Kasumi-1 (cell line): ENCODE data around the gene IFIH1.
A peak's percentile ranks its signal among the peaks of the same experiment; 100 is the strongest.

Experiments
- DNase-seq, 2 experiments: peaks; one replicate each; lab custom pipeline; 2025; lab: John Stamatoyannopoulos, UW

Gene IFIH1

GRCh38 chr2:162308747-162309503 is 9.6 kb downstream of the IFIH1 start:
- no peak for DNase-seq

DNA sequence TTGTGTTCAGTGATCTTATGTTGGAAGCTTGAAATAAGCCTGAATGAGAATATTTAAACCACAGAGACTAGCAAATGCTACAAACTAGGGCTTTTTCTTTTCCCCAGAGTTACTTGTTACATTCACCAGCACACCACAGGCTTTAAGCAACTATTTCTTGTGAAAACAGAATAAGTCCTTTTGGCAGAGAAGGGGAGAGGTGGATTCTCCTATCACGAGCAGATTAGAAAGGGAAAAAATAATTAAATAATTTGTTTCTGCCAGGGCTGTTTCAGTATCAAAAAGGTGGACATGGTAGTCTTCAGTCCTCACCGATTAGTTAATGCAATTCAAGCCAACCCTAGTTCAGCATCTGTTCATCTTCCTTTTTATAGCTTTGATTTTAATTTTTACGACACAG is 12.6 kb downstream of the IFIH1 start:
- no peak for DNase-seq

- no peak for DNase-seq
These were observed 16.6 kb downstream of the IFIH1 start for GRCh38 chr2:162301877-162302276.

- peak; percentile 90 to 94 for DNase-seq
These were observed 17.2 kb downstream of the IFIH1 start for GRCh38 chr2:162301151-162301804.

- DNase-seq = no peak
These were observed 18.2 kb downstream of the IFIH1 start for GRCh38 chr2:162300266-162300665.

- no peak for DNase-seq
These were observed 19.7 kb downstream of the IFIH1 start for GRCh38 chr2:162298669-162299335.

DNA sequence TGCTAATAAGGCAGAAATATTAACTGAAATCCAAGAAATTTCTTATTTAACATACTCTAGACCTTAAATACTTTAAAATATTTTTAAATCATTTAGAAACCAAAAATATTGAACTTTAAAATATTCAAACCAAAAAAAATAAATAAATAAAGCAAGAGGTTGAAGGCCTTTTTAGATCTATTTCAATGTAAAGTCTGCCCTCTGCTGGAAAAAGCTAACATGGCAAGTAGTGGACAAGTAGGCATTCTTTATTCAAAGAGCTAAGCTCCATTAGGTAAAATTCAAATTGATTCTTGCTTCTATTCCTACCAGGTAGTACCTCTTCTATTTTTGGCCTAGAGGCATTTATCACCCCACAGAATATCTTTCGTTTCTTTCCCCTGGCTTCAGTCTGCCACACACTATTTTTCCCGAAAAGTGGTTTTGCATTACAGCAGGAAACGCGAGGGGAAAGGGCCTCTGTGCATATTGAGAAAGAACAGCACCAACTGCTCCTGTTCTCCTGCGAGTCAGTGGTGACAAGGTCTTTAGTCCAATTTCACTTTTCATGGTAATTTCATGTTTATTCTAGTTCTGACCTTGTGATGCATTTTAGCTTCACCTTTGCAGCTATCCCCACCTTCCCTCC is 20.4 kb downstream of the IFIH1 start:
- DNase-seq = peak; percentile 88 to 93

GRCh38 chr2:162295009-162295408 is 23.5 kb downstream of the IFIH1 start:
- DNase-seq = no peak

GRCh38 chr2:162293122-162293786 is 25.2 kb downstream of the IFIH1 start:
- no peak for DNase-seq

DNA sequence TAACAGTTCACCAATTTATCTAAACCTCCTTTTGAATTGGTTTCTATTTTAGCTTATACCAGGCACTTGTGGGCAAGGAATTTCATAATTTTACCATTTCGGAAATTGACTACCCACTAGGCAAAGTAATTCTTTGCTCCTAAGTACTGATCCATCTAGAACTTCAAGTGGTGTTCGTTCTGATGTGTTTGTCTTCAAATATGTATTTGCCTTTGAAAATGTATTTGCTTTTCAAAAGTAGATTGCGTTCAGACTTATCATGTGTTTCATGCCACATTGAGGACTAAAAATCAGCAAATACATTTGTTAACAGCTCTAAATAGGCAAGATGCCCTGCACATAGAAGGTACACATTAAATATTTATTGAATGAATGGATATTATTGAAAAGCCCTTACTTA is 26.7 kb downstream of the IFIH1 start:
- DNase-seq = no peak

GRCh38 chr2:162282765-162283425 is 35.6 kb downstream of the IFIH1 start:
- no peak for DNase-seq

GRCh38 chr2:162280654-162281053 is 37.8 kb downstream of the IFIH1 start:
- no peak for DNase-seq

- peak; percentile 28 to 39 for DNase-seq
These were observed 41.1 kb downstream of the IFIH1 start for GRCh38 chr2:162277381-162277780.

- no peak for DNase-seq
These were observed 50.5 kb downstream of the IFIH1 start for GRCh38 chr2:162267996-162268395.

- DNase-seq = no peak
These were observed 51.0 kb downstream of the IFIH1 start for GRCh38 chr2:162267496-162267895.

GRCh38 chr2:162266460-162266760 is 52.1 kb downstream of the IFIH1 start:
- DNase-seq = no peak

DNA sequence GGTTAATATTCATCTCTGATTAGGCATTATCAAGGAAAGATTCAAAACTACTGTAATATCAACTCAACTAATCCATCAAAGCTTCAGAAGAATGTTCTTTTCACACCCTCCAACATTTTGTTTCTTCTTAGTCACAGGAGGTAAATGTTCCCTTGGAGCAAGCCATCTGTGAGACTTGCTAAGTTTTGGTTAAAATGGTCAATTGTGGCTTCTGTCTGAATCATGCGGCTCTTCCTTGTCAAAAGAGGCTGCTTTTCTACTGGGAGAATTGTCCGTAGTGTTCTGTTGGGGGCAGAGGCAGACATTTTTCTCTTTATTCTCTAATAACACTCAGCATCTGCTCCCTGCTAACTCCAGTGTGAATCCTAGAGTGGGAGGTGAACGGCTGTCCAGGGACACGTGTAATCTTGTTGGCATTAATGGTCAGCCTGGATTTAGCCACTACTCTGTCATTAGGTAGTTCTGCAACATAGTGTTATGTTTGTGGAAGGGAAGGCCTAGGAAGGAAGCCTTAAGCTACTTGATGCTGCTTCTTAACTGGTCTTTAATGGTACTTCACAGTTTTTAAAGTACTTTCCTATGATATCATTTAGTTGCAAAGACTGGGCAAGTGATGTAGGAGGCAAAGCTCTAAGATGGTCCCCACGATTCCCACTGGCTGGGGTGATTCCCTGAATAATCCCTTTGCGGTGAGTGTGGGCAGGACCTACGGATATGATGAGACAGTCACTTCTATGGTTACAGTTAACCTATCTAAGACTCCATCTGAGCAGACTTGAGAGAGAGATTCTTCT is 52.6 kb downstream of the IFIH1 start:
- no peak for DNase-seq

- peak; percentile 91 to 93 for DNase-seq
These were observed 57.2 kb downstream of the IFIH1 start for GRCh38 chr2:162261032-162261945.

DNA sequence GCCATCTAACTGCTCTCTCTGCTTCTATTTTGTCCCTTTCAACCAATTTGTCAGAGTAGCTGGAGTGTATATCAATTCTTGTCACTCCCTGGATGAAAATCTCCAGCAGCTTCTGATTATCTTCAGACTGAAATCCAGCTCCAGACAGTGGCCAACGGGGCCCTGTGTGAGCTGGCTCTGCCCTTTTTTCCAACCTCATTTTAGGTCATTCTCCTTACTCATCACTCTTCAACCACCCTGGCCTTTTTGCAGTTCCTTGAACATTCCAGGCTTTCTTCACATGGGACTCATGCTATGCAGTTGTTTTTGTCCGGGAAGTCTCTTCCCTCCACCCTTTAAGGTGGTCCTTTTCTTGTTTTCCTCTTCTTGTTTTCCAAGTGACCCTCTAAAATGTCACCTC is 59.8 kb downstream of the IFIH1 start:
- no peak for DNase-seq

GRCh38 chr2:162258169-162258568 is 60.3 kb downstream of the IFIH1 start:
- no peak for DNase-seq
